ENCODE results near the gene ZFP92. TPM values are rescaled to one million over a fixed set of nuclear protein-coding genes. Genes with fewer than 3 reads are reported as not detected.

The ZFP92 gene
- total RNA-seq, 1 donor from 2014 or later, result 0.27 TPM

GRCh38 chrX:153416781-153417450 lies 5.6 kb downstream of the ZFP92 start:
- H2AFZ ChIP-seq (ENCODE audit: low read depth, low read length), result no peak overlapping the region

GRCh38 chrX:153417637-153418036 lies 6.4 kb downstream of the ZFP92 start:
- no peak overlapping the region for H3K4me3 Mint-ChIP-seq (ENCODE audit: unreplicated experiment)
- TF ChIP-seq EZH2 (IDR thresholded peaks at IDR 0.05; ENCODE audit: insufficient read depth, low read length) (no peak), CTCF (IDR thresholded peaks at IDR 0.05; ENCODE audit: insufficient read depth, low read depth, low read length) (no peak)
- Histone ChIP-seq H4K20me1 (ENCODE audit: insufficient read depth, low read length) (no peaks in the 10 kb centered on the region), H3K79me2 (ENCODE audit: insufficient read depth, low read length) (no peaks in the 10 kb centered on the region), H3K4me3 (ENCODE audit: insufficient read depth, low read depth, low read length) (no peak overlapping the region), H3K4me2 (ENCODE audit: low read length) (no peak overlapping the region), H2AFZ (ENCODE audit: low read depth, low read length) (no peak overlapping the region), H3K4me1 (ENCODE audit: insufficient read depth, low read length) (no peaks in the 10 kb centered on the region), H3K27ac (ENCODE audit: low read depth, low read length) (no peak overlapping the region), H3K9ac (ENCODE audit: low read length) (no peak overlapping the region), H3K9me3 (ENCODE audit: insufficient read depth, low read depth, low read length) (no peaks in the 10 kb centered on the region), H3K36me3 (ENCODE audit: insufficient read depth, low read length) (no peaks in the 10 kb centered on the region), H3K27me3 (ENCODE audit: insufficient read depth, low read length) (no peaks in the 10 kb centered on the region)
- peaks cover 27% of the 10 kb centered on the region for H3K27me3 Mint-ChIP-seq (ENCODE audit: low read depth, unreplicated experiment)
- FAIRE-seq, result no peak
- H3K4me1 Mint-ChIP-seq (ENCODE audit: low read depth, unreplicated experiment), result no peaks in the 10 kb centered on the region
- H3K27ac Mint-ChIP-seq (ENCODE audit: unreplicated experiment), result no peak overlapping the region
- peaks cover 3% of the 10 kb centered on the region for H3K36me3 Mint-ChIP-seq (ENCODE audit: low read depth, unreplicated experiment)
- no peak for DNase-seq (ENCODE audit: low read depth)
- H3K9me3 Mint-ChIP-seq (ENCODE audit: unreplicated experiment), result no peaks in the 10 kb centered on the region

More at GRCh38 chrX:153416781-153417450, 5.6 kb downstream of the ZFP92 start:
- H3K4me1 Mint-ChIP-seq (ENCODE audit: low read depth, unreplicated experiment), result no peaks in the 10 kb centered on the region
- Histone ChIP-seq H3K4me1 (ENCODE audit: insufficient read depth, low read length) (no peaks in the 10 kb centered on the region), H3K79me2 (ENCODE audit: insufficient read depth, low read length) (no peaks in the 10 kb centered on the region), H3K27ac (ENCODE audit: low read depth, low read length) (no peak overlapping the region), H3K9me3 (ENCODE audit: insufficient read depth, low read depth, low read length) (no peaks in the 10 kb centered on the region), H4K20me1 (ENCODE audit: insufficient read depth, low read length) (no peaks in the 10 kb centered on the region), H3K27me3 (ENCODE audit: insufficient read depth, low read length) (no peaks in the 10 kb centered on the region), H3K9ac (ENCODE audit: low read length) (no peak overlapping the region), H3K36me3 (ENCODE audit: insufficient read depth, low read length) (no peaks in the 10 kb centered on the region), H3K4me3 (ENCODE audit: insufficient read depth, low read depth, low read length) (no peak overlapping the region), H3K4me2 (ENCODE audit: low read length) (no peak overlapping the region)
- DNase-seq (ENCODE audit: low read depth) (no peak), FAIRE-seq (no peak)
- peaks cover 3% of the 10 kb centered on the region for H3K36me3 Mint-ChIP-seq (ENCODE audit: low read depth, unreplicated experiment)
- no peak overlapping the region for H3K4me3 Mint-ChIP-seq (ENCODE audit: unreplicated experiment)
- TF ChIP-seq EZH2 (IDR thresholded peaks at IDR 0.05; ENCODE audit: insufficient read depth, low read length) (no peak), CTCF (IDR thresholded peaks at IDR 0.05; ENCODE audit: insufficient read depth, low read depth, low read length) (no peak)
- no peaks in the 10 kb centered on the region for H3K9me3 Mint-ChIP-seq (ENCODE audit: unreplicated experiment)
- H3K27me3 Mint-ChIP-seq (ENCODE audit: low read depth, unreplicated experiment), result peaks cover 31% of the 10 kb centered on the region
- no peak overlapping the region for H3K27ac Mint-ChIP-seq (ENCODE audit: unreplicated experiment)

- no peaks in the 10 kb centered on the region for H3K79me2 ChIP-seq (ENCODE audit: insufficient read depth, low read length)
- H3K4me3 ChIP-seq (ENCODE audit: insufficient read depth, low read depth, low read length), result no peak overlapping the region
- Mint-ChIP-seq H3K4me3 (ENCODE audit: unreplicated experiment) (no peak overlapping the region), H3K4me1 (ENCODE audit: low read depth, unreplicated experiment) (no peaks in the 10 kb centered on the region), H3K27ac (ENCODE audit: unreplicated experiment) (no peak overlapping the region), H3K9me3 (ENCODE audit: unreplicated experiment) (no peaks in the 10 kb centered on the region), H3K27me3 (ENCODE audit: low read depth, unreplicated experiment) (peaks cover 22% of the 10 kb centered on the region), H3K36me3 (ENCODE audit: low read depth, unreplicated experiment) (peaks cover 3% of the 10 kb centered on the region)
- no peak for FAIRE-seq
- H3K27ac ChIP-seq (ENCODE audit: low read depth, low read length), result no peak overlapping the region
- DNase-seq (ENCODE audit: low read depth), result no peak
- H2AFZ ChIP-seq (ENCODE audit: low read depth, low read length), result no peak overlapping the region
- H3K4me2 ChIP-seq (ENCODE audit: low read length), result no peak overlapping the region
- TF ChIP-seq CTCF (IDR thresholded peaks at IDR 0.05; ENCODE audit: insufficient read depth, low read depth, low read length) (no peak), EZH2 (IDR thresholded peaks at IDR 0.05; ENCODE audit: insufficient read depth, low read length) (no peak)
- no peaks in the 10 kb centered on the region for H3K27me3 ChIP-seq (ENCODE audit: insufficient read depth, low read length)
- no peaks in the 10 kb centered on the region for H3K36me3 ChIP-seq (ENCODE audit: insufficient read depth, low read length)
- no peak overlapping the region for H3K9ac ChIP-seq (ENCODE audit: low read length)
- no peaks in the 10 kb centered on the region for H3K9me3 ChIP-seq (ENCODE audit: insufficient read depth, low read depth, low read length)
- no peaks in the 10 kb centered on the region for H4K20me1 ChIP-seq (ENCODE audit: insufficient read depth, low read length)
- no peaks in the 10 kb centered on the region for H3K4me1 ChIP-seq (ENCODE audit: insufficient read depth, low read length)
These were observed 9.8 kb downstream of the ZFP92 start for GRCh38 chrX:153420851-153421599.

Data from astrocyte (in vitro differentiated cells and primary cell).